GM12875 (cell line): ENCODE results near the gene ZNF607.

Experiments used
- H3K4me3 ChIP-seq: one replicate; pipeline ENCODE4 v1.5.1; 2011; ENCODE audit warnings: low read depth, low read length, control low read depth
- CTCF ChIP-seq: IDR thresholded peaks from 2 replicates; pipeline ENCODE4 v1.5.1; 2011; ENCODE audit warnings: low read depth, mild to moderate bottlenecking, control low read depth, inconsistent platforms, low read length, moderate library complexity, borderline replicate concordance; ENCODE audit not compliant: insufficient read depth

The ZNF607 gene

GRCh38 chr19:37654118-37654517 lies 65.4 kb downstream of the ZNF607 start:
- peak overlapping the region; percentile 75 for H3K4me3 ChIP-seq

More at GRCh38 chr19:37654118-37654517, 65.4 kb downstream of the ZNF607 start:
- no peak for TF ChIP-seq CTCF
